ENCODE measurements around the gene ELF4.

Gene ELF4

GRCh38 chrX:130083656-130084382 is 26.5 kb downstream of the ELF4 start:
- DNase-seq: no peak

- DNase-seq: no peak
Observed at GRCh38 chrX:130083107-130083490, 27.2 kb downstream of the ELF4 start.

- peak; percentile 84 for DNase-seq
Observed at GRCh38 chrX:130082244-130083106, 27.8 kb downstream of the ELF4 start.

- DNase-seq: no peak
Observed at GRCh38 chrX:130081421-130082045, 28.8 kb downstream of the ELF4 start.

- DNase-seq: no peak
Observed at GRCh38 chrX:130080791-130081367, 29.4 kb downstream of the ELF4 start.

- DNase-seq: peak; percentile 80
Observed at GRCh38 chrX:130079824-130080406, 30.4 kb downstream of the ELF4 start.

- no peak for DNase-seq
Observed at GRCh38 chrX:130075777-130076176, 34.5 kb downstream of the ELF4 start.

- no peak for DNase-seq
Observed at GRCh38 chrX:130072345-130072740, 38.0 kb downstream of the ELF4 start.

- DNase-seq: no peak
Observed at GRCh38 chrX:130071611-130072344, 38.5 kb downstream of the ELF4 start.

- DNase-seq: no peak
Observed at GRCh38 chrX:130066975-130067615, 43.2 kb downstream of the ELF4 start.

- peak; percentile 96 for DNase-seq
Observed at GRCh38 chrX:130060122-130061069, 49.9 kb downstream of the ELF4 start.

GRCh38 chrX:130058652-130059051 is 51.6 kb downstream of the ELF4 start:
- no peak for DNase-seq

- no peak for DNase-seq
Observed at GRCh38 chrX:130057209-130057608, 53.1 kb downstream of the ELF4 start.

- DNase-seq: no peak
Observed at GRCh38 chrX:130055899-130056298, 54.4 kb downstream of the ELF4 start.

GRCh38 chrX:130055103-130055502 is 55.2 kb downstream of the ELF4 start:
- DNase-seq: no peak

GRCh38 chrX:130053236-130053635 is 57.1 kb downstream of the ELF4 start:
- DNase-seq: no peak

GRCh38 chrX:130051176-130051845 is 59.0 kb downstream of the ELF4 start:
- DNase-seq: no peak

GRCh38 chrX:130049821-130050220 is 60.5 kb downstream of the ELF4 start:
- no peak for DNase-seq

- no peak for DNase-seq
Observed at GRCh38 chrX:130048686-130049222, 61.5 kb downstream of the ELF4 start.

GRCh38 chrX:130047416-130047815 is 62.9 kb downstream of the ELF4 start:
- DNase-seq: no peak
